ENCODE data around the gene S1PR3.

- TF ChIP-seq GATA2 (IDR thresholded peaks at IDR 0.05; ENCODE audit: low read depth, low read length) (no peak), GATA3 (IDR thresholded peaks at IDR 0.05; ENCODE audit: low read depth, low read length) (no peak)
These were observed 21.5 kb upstream of the S1PR3 start for GRCh38 chr9:88969646-88970373.
